Activated T-helper 1 cell treated with Interleukin-2 at 50 U/mL for 16 hours (primary cell): ENCODE data around the gene CHRNA4.

Experiments used
- DNase-seq: peaks from one replicate; pipeline ENCODE4 v3.0.0-alpha.2; 2020; ENCODE audit warnings: low read depth

Gene CHRNA4

DNA sequence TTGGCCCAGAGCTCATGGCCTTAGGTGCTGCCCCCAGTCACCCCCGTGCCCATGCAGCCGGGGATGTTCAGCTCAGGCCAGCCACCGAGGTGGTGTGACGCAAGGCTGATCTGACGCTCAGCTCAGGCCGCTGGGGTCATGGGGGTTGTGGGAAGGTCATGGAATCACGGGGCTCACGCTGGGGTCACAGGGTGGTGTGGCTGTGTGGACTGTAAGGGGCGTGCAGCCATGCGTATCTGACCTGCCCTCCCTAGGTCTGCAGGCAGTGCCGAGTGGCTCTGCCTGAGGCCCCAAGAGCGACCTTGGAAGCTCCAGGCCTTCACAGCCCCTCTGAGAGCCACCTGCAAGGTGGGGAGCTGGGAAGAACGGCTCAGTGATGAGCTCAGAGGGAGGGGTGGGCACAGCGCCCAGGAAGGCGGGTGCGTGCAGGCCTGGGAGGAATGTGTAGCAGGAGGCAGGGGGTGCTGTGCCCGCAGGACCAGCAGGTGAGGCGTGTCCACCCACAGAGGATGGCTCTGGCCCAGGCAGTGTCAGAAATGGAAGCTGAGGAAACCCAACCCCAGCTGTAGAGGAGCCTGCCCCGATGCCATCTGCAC lies 27.8 kb downstream of the CHRNA4 start:
- no peak for DNase-seq

DNA sequence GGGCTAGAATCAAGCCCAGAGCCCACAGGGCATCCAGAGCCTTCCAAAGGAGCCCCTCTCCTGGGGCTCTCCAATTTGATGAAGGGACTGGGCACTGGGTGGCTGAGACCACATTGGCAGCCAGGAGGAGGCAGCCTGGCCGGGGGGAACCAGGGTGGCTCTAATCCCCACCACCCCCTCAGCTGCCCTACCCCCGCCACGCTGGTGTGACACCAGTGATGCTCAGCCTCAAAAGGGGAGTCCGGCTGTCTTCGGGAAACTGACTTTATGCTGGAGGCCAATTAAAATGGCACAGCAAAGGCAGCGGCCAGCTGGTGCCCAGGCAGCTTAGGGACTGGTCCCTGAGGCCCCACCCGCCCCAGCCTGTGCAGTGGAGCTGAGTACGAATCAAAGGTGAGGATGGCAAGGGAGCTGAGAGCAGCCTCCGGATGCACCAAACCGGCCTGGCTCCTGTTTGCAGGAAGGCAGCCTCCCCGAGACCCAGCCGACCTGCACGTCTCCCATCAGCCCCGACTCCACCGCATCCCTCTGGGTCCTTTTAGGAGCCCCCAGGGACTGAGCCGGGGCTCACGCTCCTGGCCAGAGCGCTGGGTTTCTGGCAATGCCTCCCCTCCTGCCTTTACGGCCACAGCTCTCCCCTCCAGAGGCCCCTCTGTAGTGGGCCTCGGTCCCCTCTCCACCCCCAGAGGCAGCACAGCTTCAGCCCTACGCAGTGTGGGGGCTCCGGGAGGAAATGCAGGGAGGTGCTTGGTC lies 28.5 kb downstream of the CHRNA4 start:
- DNase-seq: no peak

DNA sequence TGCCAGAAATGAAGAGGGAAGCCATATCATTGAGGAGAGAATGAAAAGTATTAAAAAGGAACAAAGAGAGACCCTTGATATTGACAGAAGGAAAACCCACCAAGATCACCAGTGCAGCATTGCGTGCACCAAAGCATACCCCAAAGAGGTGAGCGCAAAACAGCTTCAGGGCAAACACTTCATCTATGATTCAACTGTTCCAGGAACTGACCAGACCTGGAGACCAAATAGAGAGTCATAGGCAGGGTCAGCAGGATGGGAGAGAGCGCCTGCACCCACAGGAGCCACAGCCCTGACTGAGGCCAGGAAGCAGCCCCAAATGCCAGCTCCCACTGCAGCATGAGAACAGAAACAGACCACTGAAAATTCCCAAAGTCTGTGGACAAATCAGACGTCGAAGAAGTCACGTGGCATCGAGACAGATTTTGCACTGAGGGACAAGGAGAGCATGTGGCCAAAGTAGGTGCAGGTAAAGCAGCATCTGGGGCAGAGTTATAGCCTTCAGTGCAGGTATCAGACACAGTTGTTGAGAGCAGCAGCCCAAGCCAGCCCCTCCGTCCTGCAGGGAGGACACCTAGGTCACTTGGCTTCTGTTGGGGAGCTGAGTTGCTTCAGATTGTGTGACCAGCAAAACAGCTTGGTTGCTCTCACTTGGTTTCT lies 29.3 kb downstream of the CHRNA4 start:
- DNase-seq: no peak

DNA sequence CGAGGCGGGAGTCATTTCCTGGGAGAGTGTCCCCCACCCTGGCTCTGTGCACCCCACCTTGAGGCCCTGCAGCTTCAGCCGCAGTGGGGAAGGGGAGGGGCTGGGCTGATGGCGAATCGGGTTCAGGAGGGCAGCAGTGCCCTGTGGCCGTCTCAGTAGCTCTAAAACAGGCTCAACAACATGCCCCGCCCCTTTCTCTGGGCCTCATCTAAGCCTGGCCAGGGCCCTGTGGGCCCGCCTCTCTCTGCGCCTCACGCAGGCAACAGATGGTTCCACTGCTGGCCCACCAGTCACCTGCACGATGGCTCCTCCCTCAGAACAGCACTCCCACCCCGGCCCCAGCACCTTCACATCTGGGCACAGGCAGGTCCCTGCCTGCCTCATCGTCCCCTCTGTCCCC lies 30.2 kb downstream of the CHRNA4 start:
- DNase-seq: no peak

DNA sequence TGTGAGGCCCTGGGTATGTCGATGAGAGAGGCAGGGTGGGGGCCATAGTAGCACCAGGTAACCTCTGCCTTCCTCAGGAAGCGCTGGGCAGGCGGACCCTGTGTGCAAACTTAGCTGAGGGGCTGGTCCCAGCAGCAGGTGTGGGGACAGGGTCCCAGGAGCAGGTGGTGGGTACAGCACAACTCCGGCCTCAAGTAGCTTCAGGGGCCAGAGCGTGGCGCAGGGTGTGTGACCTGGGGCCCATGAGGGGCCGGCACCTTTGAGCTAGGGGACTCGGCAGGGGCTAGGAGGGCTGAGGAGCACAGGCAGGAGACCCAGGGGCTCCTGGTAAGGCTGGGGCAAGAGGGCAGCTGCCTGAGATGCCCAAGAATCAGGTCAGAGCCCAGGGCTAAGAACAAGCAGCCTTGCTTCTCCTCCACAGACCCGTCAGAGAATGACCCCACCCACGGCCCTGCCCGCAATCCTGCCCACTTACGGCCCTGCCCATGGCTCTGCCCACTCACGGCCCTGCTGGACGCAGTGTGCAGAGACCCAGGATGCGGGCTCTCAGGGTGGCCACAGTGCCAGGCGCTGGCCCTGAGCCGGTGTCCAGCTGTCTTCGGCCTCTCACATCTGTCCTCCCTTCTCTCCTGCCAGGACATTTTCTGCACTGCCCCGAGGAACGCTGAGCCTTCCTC lies 30.9 kb downstream of the CHRNA4 start:
- no peak for DNase-seq

DNA sequence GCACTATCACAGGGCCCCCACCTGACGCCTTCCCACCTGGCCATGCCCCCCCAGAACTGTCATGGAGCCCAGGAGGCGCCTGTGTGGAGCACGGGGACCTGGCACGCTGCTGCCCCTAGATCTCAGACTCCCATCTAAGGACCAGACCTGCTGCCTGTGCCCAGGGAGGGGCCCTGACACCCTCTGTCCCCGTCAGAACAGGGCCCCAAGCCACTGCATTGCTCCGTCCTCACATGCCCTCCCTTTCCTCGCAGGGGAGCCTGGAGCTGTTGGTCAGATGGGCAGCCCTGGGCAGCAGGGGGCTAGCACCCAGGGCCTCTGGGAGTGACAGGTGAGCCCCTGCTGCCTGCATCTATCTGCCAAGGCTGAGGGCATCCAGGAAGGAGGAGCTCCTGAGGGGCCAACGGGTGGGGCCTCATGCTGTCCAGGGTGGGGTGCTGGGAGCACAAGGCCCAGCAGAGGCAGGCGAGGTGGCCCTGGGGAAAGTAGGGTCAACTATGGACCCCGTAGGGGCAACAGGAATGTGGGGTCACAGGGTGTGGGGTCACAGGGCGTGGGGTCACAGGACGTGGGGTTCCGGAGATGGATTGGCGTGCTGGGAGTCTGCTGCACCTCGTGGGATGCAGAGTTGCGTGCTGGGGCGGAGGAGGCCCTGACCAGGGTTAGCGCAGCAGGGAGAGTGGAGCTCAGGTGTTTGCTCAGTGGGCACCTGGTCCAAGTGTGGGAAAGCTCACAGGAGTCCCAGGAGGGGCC lies 31.6 kb downstream of the CHRNA4 start:
- no peak for DNase-seq

DNA sequence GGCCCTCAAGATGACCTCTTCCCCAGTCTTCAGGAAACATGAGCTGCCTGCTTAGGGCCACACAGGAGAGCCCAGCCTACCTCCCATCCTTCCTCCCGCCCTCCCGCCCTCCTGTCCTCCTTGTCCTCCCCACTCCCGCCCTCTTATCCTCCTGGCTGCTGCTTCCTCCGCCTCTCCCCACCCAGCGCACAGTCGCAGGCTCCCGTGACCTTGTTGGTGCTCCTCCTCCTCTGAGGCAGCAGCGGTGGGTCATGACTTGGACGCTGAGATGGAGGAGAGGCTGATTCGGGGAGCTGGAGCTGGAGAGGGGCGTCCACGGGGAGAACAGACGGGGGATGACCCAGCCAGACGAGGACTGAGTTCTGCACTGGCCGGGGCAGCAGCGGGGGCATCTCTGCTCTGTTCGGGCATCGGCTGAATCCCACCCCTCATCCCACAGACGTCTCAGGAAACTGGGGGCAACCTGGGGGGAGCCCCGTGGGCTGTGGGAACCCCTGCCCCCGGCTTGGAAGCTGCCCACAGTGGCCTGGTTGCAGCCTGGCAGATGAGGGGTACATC lies 32.4 kb downstream of the CHRNA4 start:
- no peak for DNase-seq

DNA sequence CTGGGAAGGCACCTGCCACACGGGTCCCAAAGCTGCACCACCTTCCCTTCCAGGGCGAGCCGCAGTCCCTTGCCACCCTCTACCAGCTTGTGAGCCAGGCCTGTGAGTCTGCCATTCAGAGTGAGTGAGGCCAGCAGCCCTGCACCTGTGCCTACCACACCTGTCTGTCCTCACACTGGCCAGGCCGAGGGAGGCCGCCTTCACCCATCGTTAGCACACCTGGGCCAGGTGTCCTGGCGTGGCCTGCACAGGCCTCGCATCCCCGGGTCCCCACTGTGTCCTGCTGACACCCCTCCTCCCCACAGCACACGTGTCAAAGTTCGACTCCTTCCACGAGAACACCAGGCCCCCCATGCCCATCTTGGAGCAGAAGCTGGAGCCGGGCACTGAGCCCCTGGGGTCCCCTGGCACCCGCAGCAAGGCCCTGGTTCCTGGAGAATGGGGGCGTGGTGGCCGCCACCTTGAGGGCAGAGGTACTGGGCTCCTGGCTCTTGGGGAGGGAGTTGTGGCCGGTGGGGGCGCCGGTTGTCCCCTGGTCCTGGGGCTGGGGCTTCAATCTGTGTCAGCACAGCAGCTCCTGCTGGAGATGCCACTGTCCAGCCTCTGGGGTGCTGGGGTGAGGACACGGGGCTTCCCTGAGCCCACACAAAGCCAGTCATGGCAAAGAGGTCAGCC lies 33.0 kb downstream of the CHRNA4 start:
- no peak for DNase-seq

DNA sequence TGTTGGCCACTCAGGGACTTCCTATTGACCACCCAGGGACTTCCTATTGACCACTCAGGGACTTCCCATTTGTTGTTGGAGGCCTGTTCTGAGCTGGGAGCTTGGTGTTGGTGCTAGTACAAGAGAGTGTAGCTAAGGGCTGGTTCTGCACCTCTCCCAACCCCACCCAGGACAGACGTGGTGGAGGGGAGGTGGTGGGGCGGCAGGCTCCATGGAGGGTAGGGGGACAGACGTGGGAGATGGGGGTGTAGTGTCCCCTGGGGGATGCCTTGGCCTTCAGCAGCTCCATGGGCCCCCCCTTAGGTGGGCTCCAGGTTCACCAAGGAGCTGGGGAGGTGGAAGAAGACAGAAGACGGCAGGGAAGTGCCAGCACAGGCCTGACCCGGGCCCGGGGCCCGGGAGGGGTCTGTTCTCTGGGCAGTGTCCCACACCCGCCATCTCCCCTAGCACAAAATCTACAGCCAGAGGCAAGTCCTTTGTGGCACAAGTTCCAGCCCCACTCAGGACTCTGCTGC lies 33.9 kb downstream of the CHRNA4 start:
- DNase-seq: no peak

DNA sequence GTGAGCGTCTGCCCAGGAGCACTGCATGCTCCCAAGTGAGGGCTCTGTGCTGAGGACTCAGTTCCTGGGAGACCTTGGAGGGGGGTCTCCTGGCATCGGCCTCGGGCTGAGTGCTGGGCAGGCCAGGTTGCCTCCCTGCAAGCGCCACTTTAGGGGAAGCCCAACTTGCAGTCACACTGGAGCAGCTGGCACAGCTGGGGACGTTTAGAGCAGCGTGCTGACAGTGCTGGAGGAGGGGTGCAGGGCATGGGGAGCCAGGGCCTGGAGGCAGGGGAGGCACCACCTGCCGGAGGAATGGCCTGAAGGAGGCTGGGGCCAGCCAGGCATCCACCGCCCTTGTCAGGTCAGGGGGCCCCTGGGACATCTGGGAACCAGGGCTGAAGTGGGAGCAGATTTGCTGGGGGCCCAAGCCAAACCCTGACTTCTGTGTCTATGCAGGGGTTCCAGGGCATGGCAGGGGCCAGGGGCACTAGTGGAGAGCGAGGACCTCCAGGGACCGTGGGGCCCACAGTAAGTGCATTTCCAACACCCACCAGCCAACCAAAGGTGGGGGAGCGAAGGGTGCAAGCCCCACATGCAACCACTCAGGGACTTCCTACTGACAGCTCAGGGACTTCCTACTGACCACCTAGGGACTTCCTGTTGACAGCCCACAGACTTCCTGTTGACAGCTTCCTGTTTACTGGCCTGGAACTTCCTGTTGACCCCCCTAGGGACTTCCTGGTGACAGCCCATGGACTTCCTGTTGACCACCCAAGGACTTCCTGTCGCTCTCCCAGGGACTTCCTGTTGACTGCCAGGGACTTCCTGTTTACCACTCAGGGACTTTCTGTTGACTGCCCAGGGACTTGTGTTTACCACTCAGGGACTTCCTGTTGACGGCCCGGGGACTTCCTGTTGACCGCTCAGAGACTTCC lies 34.6 kb downstream of the CHRNA4 start:
- no peak for DNase-seq

DNA sequence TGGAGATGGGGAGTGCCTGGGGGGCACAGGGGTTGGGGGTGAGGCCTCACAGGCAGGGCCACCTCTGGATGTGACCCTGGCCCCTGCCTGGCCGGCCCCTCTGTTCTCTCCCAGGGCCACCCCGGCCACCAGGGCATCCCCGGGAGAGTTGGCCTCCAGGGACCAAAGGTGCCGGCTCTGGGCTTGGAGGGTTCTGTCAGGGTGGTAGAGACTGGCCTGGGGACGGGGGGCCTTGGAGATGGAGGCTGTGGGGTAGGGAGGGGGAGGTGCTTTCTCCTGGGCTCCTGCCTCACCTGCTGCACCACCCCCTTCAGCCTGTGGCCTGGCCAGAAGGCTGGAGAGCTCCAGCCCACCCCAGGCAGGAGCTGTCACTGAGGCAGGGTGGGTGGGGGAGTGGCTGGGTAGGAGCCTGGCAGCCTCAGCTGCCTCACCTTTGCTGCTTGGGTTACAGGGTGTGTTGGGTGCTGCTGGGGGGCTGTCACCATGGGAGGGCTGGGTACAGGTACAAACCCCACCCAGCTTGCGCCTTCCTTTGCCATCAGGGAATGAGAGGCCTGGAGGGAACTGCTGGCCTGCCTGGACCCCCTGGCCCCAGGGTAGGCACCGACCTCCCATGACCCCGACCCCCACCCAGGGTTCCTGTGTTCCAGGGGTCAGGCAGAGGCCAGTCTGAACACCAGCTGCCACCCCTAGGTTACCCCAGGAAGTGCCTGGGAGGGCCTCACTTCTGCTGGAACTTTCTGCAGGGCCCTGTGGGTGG lies 35.4 kb downstream of the CHRNA4 start:
- DNase-seq: no peak

DNA sequence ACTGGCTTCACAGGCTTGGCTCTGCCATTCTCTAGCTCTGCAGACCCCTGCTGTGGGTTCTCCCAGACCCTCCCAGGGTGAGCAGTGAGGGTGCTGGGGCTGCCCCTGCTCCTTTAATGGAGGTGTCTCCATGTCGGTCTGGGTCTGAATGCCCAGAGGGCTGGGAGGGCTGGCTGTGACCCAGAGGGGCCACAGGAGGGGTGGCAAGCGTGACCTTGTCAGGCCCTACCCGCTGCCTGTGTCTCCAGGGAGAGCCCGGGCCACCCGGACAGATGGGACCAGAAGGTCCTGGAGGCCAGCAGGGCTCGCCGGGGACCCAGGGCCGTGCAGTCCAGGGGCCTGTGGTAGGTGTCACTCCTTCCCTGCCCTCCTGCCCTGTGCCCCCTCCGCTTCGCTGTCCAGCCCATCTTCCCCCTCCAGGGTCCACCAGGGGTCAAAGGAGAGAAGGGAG lies 36.1 kb downstream of the CHRNA4 start:
- no peak for DNase-seq

DNA sequence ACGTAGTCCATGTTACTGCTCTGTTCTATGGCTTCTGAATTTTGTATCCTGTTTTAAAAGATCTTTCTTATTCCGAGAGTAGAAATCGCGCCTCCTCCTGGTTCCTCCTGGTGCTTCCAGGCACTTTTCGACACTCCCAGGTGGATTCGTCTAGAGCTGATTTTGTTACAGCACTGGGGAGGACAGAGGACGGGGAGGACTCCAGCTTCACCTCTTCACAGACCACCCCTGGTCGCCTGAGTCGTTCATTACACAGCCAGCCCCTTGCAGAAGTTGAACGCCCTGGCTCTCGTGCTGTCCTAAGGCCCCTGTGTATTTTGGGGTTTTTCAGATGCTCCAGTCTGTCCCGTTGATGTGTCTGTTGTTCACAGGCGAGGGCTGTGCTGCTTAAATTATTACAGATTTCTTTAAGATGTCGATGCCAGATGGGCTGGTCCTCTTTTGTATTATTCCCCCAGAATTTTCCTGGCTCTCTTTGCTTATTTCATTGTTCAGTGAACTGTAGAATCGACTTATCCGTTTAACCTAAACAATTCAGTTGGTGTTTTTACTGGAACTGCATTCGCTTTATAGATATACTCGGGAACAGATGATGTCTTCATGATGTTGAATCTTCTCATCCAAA lies 37.7 kb downstream of the CHRNA4 start:
- no peak for DNase-seq

DNA sequence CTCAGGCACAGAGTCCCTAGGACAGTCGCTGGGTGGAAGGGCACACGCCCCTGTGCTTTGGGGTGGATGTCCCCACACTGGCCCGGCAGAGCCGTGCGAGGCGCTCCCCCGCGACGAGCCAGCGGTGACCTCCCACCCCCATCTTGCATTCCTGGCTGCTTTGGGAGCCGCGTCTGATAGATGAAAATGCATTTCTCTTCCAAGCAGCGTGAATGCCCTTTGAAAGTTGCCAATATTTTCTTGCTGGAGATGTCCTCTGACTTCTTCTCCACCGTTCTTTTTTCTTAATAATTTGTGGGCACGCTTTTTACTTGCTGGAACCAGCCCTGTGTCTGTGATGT lies 38.2 kb downstream of the CHRNA4 start:
- DNase-seq: no peak

DNA sequence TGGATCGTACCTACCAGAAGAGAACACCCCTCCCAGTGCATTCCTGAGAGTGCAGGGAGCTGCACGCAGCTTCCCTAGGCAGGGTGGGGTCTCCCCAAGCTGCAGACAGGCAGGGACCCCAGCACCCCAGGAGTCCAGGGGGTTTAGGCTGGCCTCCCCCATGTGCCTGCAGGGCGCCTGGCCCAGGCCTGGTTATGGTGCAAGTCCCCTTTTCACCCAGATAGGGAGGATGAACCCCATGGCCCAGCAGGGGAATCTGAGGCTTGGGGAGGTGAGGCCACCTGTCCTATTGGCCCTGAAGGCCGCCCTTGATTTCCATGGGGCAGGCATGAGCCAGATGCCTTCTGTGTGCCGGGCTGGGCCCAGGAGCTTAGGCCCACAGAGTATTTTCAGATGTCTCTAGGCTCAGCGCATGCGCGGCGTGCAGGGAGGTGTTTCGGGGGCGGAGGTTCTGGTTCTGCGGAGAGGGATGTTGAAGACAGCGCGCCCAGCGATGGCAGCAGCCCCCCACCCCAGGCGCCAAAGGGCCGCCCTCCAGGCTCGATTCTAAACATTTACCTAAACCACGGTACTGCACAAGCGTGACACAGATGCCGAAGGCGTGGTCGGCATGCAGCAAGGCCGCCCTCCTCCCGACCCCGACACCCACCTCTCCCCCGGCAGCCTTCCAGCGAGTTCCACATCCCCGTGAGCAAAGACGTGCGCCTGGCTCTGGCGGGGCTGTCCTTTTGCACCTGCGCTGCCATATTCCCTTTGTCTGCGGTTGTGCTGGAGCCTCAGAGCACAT lies 38.8 kb downstream of the CHRNA4 start:
- no peak for DNase-seq

DNA sequence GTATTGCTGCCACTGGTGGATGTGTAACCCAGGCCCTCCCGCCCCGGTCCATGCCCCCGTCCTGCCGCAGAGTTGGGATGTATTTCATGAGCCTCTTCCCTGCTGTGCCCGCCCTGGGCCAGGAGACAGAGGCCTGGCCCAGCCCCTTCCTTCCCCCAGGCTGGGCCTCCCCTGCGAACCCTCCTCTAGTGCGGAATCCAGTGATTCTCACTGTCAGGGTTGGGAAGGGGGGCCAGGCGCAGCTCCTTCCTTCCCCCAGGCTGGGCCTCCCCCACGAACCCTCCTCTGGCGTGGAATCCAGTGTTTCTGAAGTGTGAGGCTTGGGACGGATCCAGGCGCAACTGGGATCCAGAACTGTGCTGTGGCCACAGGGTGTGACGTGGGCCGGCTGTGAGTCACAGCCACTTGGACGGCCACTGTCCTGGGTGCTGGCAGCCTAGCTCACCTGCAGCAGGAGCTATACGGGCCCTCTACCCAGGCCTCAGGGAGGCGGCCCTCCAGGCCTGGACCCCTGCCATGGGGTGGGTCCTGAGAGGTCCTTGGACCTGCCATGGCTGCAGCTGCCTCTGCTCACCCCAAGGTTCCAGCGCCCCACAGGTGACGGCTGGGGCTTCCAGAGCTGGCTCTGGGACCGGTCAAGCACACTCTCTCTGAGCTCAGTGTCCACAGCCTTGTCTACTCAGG lies 39.9 kb downstream of the CHRNA4 start:
- DNase-seq: no peak

DNA sequence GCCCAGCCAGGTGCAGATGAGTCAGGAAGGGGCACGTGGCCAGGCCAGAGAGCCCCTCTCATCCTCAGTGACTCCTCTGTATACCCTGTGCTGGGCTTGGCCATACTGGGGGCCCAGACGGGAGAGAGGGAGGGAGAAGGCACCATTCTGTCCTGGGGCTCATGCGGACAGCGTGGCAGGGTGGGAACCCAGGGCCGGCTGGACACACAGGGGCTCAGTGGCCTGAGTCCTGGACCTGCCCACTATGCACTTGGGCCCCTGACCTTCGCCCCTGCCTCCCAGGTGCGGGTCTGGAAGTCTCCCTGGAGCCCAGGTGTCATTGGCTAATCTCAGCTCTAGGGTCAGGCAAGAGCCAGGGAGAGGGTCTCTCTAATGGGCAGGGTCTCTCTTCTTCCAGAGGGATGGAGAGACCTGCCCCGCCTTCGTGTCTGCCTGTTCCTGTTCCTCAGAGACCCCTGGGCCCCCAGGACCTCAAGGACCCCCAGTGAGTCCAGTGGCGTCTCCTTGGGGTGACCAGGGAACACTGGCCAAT lies 40.5 kb downstream of the CHRNA4 start:
- DNase-seq: no peak
